Uterus (tissue), 4 donors: ENCODE results near the gene TRIM42. TPM values are rescaled to one million over a fixed set of nuclear protein-coding genes. Genes with fewer than 3 reads are reported as not detected.

Experiments used
- DNase-seq, 2 donors: peaks; one replicate each; pipeline ENCODE4 v3.0.0-alpha.2; 2019 to 2020
- H3K27ac ChIP-seq, 2 donors: fragments of 200-600 bp; sonication (generic); 1 replicate in 1 of 2; 2 replicates in 1 of 2; pipeline ENCODE4 v1.5.1; 2016 to 2018
- H3K27me3 ChIP-seq, 2 donors: fragments of 200-600 bp; sonication (generic); one replicate each; pipeline ENCODE4 v1.5.1; 2018 to 2019; ENCODE audit warnings: control low read depth in 1 of 2
- H3K36me3 ChIP-seq, 2 donors: fragments of 200-600 bp; sonication (generic); one replicate each; pipeline ENCODE4 v1.5.1; 2019; ENCODE audit warnings: control low read depth in 1 of 2
- H3K4me1 ChIP-seq, 2 donors: fragments of 200-600 bp; sonication (generic); one replicate each; pipeline ENCODE4 v1.5.1; 2018 to 2019; ENCODE audit warnings: control low read depth in 1 of 2
- H3K4me3 ChIP-seq, 2 donors: fragments of 200-600 bp; sonication (generic); 1 replicate in 1 of 2; 2 replicates in 1 of 2; pipeline ENCODE4 v1.5.1; 2018 to 2019; ENCODE audit warnings: mild to moderate bottlenecking in 1 of 2
- H3K9me3 ChIP-seq, 2 donors: fragments of 200-600 bp; sonication (generic); one replicate each; pipeline ENCODE4 v1.5.1; 2019; ENCODE audit warnings: control low read depth in 1 of 2
- CTCF ChIP-seq, 4 experiments: fragments of 200-600 bp in 2 of 4; fragments of 450-650 bp in 2 of 4; sonication (generic) in 2 of 4; IDR thresholded peaks; one replicate each; pipeline ENCODE4 v1.5.1; 2016 to 2019; ENCODE audit warnings: antibody characterized with exemption in 4 of 4, mild to moderate bottlenecking in 2 of 4, moderate library complexity in 1 of 4
- POLR2A ChIP-seq, 2 donors: fragments of 450-650 bp; IDR thresholded peaks; one replicate each; pipeline ENCODE4 v1.6.1; 2016; ENCODE audit warnings: antibody characterized with exemption in 2 of 2, mild to moderate bottlenecking in 1 of 2, moderate library complexity in 1 of 2
- intact Hi-C: fragments of 100-400 bp; cut with DNase I; formaldehyde crosslinking; loops from one replicate; pipeline ENCODE4 v1.15.1; 2023; ENCODE audit warnings: low total_unique reads
- total RNA-seq, 4 donors: library from RNA; depleted of rRNA in 3 of 4; stranded (reverse); fragments of >200 nt in 3 of 4; gene quantifications; one replicate each; pipeline versions ENCODE4 v1.1.0 to v1.2.4, GENCODE V29; 2014 to 2023
- donor health status: DM: yes; HTN: yes; CAD: no.

Gene TRIM42
- total RNA-seq, 4 donors from 2014 or later: not detected

- Histone ChIP-seq H3K9me3 (no peaks in the 10 kb centered on the region), H3K4me3 (no peak overlapping the region), H3K36me3 (no peaks in the 10 kb centered on the region), H3K27ac (no peak overlapping the region), H3K27me3 (no peaks in the 10 kb centered on the region), H3K4me1 (no peaks in the 10 kb centered on the region)
- TF ChIP-seq POLR2A (IDR thresholded peaks at IDR 0.05) (no peak), CTCF (IDR thresholded peaks at IDR 0.05) (no peak)
- no peak for DNase-seq
- intact Hi-C loops: no loop called here
Observed at GRCh38 chr3:140635276-140635675, 42.6 kb upstream of the TRIM42 start.

- H3K27ac ChIP-seq: no peak overlapping the region
- intact Hi-C loops: no loop called here
- no peak overlapping the region for H3K4me3 ChIP-seq
- TF ChIP-seq CTCF (IDR thresholded peaks at IDR 0.05) (no peak), POLR2A (IDR thresholded peaks at IDR 0.05) (no peak)
- no peaks in the 10 kb centered on the region for H3K4me1 ChIP-seq
- no peaks in the 10 kb centered on the region for H3K36me3 ChIP-seq
- H3K9me3 ChIP-seq: no peaks in the 10 kb centered on the region
- DNase-seq: no peak
- no peaks in the 10 kb centered on the region for H3K27me3 ChIP-seq
Observed at GRCh38 chr3:140636406-140637138, 41.3 kb upstream of the TRIM42 start.

- DNase-seq: no peak
- no peaks in the 10 kb centered on the region for H3K4me1 ChIP-seq
- TF ChIP-seq POLR2A (IDR thresholded peaks at IDR 0.05) (no peak), CTCF (IDR thresholded peaks at IDR 0.05) (no peak)
Observed at GRCh38 chr3:140651287-140651686, 26.6 kb upstream of the TRIM42 start.

GRCh38 chr3:140655678-140656077 lies 22.2 kb upstream of the TRIM42 start:
- H3K4me1 ChIP-seq: no peaks in the 10 kb centered on the region
- H3K36me3 ChIP-seq: no peaks in the 10 kb centered on the region
- intact Hi-C loops: no loop called here
- no peak overlapping the region for H3K4me3 ChIP-seq
- no peaks in the 10 kb centered on the region for H3K27me3 ChIP-seq
- no peaks in the 10 kb centered on the region for H3K9me3 ChIP-seq
- no peak for DNase-seq
- no peak for TF ChIP-seq CTCF (IDR thresholded peaks at IDR 0.05)
- TF ChIP-seq POLR2A (IDR thresholded peaks at IDR 0.05): no peak
- no peak overlapping the region for H3K27ac ChIP-seq

More at GRCh38 chr3:140651287-140651686, 26.6 kb upstream of the TRIM42 start:
- Histone ChIP-seq H3K4me3 (no peak overlapping the region), H3K27ac (no peak overlapping the region), H3K27me3 (no peaks in the 10 kb centered on the region), H3K9me3 (no peaks in the 10 kb centered on the region), H3K36me3 (no peaks in the 10 kb centered on the region)
- intact Hi-C loops: no loop called here

GRCh38 chr3:140664111-140664510 lies 13.8 kb upstream of the TRIM42 start:
- no peak overlapping the region for H3K4me3 ChIP-seq
- no peaks in the 10 kb centered on the region for H3K27me3 ChIP-seq
- TF ChIP-seq POLR2A (IDR thresholded peaks at IDR 0.05) (no peak), CTCF (IDR thresholded peaks at IDR 0.05) (no peak)
- no peaks in the 10 kb centered on the region for H3K36me3 ChIP-seq
- H3K9me3 ChIP-seq: no peaks in the 10 kb centered on the region
- intact Hi-C loops: no loop called here
- DNase-seq: no peak
- H3K27ac ChIP-seq: no peak overlapping the region
- H3K4me1 ChIP-seq: no peaks in the 10 kb centered on the region
